SK-N-MC (cell line): ENCODE measurements around the gene INSR.

Source experiments
- EZH2 ChIP-seq: fragments of 200-600 bp; sonication (generic); IDR thresholded peaks from one replicate; pipeline ENCODE4 v1.6.1; 2017; ENCODE audit warnings: antibody characterized with exemption
- POLR2AphosphoS5 ChIP-seq: IDR thresholded peaks from 2 replicates; pipeline ENCODE4 v1.6.1; 2012; ENCODE audit warnings: mild to moderate bottlenecking, low read depth, low read length, borderline replicate concordance

- TF ChIP-seq POLR2AphosphoS5 (peak; percentile 70; the same call in 1 of the 2 replicates), EZH2 (no peak)
Observed at GRCh38 chr19:7197760-7198696, 96.2 kb downstream of the INSR start.
